ENCODE results near the gene VWA3B.

The VWA3B gene

DNA sequence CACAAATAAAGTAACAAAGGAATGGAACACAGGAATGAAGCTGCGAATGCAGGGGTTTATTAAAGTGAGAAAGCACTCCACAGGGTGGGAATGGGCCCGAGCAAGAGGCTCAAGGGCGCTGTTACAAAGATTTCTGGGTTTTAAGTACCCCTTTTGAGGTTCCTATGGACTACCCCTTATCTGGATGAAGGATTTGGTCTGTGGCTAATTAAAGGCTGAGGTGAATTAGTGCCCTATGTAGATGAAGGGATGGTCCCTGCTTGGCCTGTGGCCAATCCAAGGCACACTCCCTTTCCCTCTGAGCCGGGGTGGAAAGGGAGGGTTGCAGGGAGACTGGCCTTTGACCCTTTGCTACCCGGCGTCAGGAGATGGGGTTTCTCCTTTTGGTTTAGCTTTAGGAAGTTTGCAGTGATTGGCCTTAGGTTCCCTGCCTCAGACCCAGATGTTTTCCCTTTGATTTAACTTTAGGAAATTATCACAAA lies 211.8 kb downstream of the VWA3B start:
- no peak overlapping the region for H3K27ac ChIP-seq (ENCODE audit: low read depth, low read length)

DNA sequence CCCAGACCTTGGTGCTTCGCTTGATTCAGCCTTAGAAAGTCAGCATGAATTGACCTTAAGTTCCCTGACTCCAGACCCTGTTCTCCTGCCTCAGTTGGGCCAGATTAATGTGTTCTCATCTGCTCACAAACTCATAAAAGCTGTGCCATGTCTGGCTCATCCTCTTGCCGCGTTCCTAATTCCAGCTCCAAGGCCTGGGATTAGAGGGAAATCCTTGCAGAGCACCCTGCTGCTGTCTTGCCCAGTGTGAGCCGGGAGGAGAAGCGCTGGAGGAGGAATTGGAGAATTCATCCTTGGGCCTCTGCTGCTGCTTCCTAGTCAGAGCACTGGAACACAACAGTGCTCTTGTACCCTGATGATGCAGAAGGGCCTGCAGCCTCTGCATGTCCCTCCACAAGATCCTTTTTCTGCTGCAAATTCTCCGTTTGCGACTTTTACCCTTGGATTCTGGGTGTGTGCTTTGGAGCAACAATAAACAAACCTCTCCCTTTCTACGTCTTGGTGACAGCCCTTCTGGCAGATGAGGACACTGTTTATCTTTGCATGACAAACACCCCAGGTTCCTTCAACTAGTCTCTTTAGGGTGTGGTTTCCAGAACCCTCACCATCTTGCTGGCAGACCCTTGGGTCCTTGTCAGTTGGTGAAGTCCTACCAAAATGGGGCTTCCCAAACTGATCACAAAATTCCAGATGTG lies 212.4 kb downstream of the VWA3B start:
- Histone ChIP-seq H3K4me3 (ENCODE audit: insufficient read depth, low read length, poor library complexity, severe bottlenecking) (no peak overlapping the region), H3K9me2 (replicated peaks; ENCODE audit: insufficient read depth, low read length) (no peaks in the 10 kb centered on the region), H3K79me2 (ENCODE audit: insufficient read depth, low read length) (no peaks in the 10 kb centered on the region), H3K27me3 (ENCODE audit: low read length) (no peaks in the 10 kb centered on the region), H3K9ac (ENCODE audit: low read length) (no peak overlapping the region), H4K20me1 (ENCODE audit: low read depth, low read length) (no peaks in the 10 kb centered on the region), H3F3A (ENCODE audit: insufficient read depth) (no peaks in the 10 kb centered on the region), H2AFZ (ENCODE audit: low read depth, low read length, severe bottlenecking) (no peak overlapping the region), H3K27ac (ENCODE audit: low read depth, low read length) (no peak overlapping the region), H3K4me2 (ENCODE audit: low read depth, low read length, poor library complexity, severe bottlenecking) (no peak overlapping the region), H3K9me3 (ENCODE audit: insufficient read depth, low read length) (no peaks in the 10 kb centered on the region), H3K36me3 (ENCODE audit: low read length) (no peaks in the 10 kb centered on the region)
- no peak for TF ChIP-seq EZH2phosphoT487 (conservative IDR thresholded peaks at IDR 0.05; ENCODE audit: low read length)
- TF ChIP-seq, protein P1, sequence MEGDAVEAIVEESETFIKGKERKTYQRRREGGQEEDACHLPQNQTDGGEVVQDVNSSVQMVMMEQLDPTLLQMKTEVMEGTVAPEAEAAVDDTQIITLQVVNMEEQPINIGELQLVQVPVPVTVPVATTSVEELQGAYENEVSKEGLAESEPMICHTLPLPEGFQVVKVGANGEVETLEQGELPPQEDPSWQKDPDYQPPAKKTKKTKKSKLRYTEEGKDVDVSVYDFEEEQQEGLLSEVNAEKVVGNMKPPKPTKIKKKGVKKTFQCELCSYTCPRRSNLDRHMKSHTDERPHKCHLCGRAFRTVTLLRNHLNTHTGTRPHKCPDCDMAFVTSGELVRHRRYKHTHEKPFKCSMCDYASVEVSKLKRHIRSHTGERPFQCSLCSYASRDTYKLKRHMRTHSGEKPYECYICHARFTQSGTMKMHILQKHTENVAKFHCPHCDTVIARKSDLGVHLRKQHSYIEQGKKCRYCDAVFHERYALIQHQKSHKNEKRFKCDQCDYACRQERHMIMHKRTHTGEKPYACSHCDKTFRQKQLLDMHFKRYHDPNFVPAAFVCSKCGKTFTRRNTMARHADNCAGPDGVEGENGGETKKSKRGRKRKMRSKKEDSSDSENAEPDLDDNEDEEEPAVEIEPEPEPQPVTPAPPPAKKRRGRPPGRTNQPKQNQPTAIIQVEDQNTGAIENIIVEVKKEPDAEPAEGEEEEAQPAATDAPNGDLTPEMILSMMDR (IDR thresholded peaks at IDR 0.05; ENCODE audit: insufficient read depth, low read length, poor library complexity, severe bottlenecking), result no peak

More for the DNA sequence above, 211.8 kb downstream of the VWA3B start:
- no peaks in the 10 kb centered on the region for H3K9me3 ChIP-seq (ENCODE audit: insufficient read depth, low read length)
- no peaks in the 10 kb centered on the region for H3K36me3 ChIP-seq (ENCODE audit: low read length)
- H3K9ac ChIP-seq (ENCODE audit: low read length), result no peak overlapping the region
- no peaks in the 10 kb centered on the region for H3K27me3 ChIP-seq (ENCODE audit: low read length)
- H3K4me3 ChIP-seq (ENCODE audit: insufficient read depth, low read length, poor library complexity, severe bottlenecking), result no peak overlapping the region
- H4K20me1 ChIP-seq (ENCODE audit: low read depth, low read length), result no peaks in the 10 kb centered on the region
- H3K4me2 ChIP-seq (ENCODE audit: low read depth, low read length, poor library complexity, severe bottlenecking), result no peak overlapping the region
- no peaks in the 10 kb centered on the region for H3F3A ChIP-seq (ENCODE audit: insufficient read depth)
- no peaks in the 10 kb centered on the region for H3K79me2 ChIP-seq (ENCODE audit: insufficient read depth, low read length)
- no peaks in the 10 kb centered on the region for H3K9me2 ChIP-seq (replicated peaks; ENCODE audit: insufficient read depth, low read length)
- TF ChIP-seq, protein P1 (IDR thresholded peaks at IDR 0.05; ENCODE audit: insufficient read depth, low read length, poor library complexity, severe bottlenecking), result no peak
- TF ChIP-seq EZH2phosphoT487 (conservative IDR thresholded peaks at IDR 0.05; ENCODE audit: low read length), result no peak
- H2AFZ ChIP-seq (ENCODE audit: low read depth, low read length, severe bottlenecking), result no peak overlapping the region

DNA sequence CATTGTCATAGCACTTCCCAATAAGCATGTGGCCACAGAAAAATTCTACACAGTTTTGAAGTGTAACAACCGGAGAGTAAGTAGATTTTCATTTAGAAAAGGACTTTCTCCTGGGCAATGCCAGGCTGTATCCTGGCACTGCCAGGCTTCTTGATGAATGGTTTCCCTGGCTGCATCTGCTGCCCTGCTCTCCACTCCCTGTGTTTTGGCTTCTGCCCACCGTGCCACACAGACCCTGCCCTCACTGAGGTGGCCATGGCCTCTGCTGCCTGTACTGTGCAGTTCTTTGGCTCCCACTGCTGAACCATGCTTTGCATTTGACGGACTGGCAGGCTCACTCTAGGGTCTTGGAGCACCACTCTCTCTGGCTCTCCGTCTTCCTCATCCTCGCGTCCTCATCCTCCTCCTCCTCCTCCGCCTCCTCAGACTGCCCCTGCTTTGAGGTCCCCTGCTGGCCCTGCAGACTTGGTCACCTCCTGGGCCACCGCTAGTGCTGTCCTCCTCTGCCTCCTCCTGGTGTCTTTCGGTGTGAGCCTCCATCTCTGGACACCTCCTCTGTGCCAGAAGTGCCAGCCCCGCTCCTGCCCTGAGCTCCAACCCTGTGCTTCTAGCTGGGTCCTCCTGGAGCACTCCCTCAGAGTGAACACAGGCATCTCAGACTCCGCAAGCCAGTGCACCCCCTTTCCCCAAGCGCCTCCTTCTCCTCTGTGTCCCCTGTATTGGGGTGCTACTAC lies 213.3 kb downstream of the VWA3B start:
- Histone ChIP-seq H3F3A (ENCODE audit: insufficient read depth) (no peaks in the 10 kb centered on the region), H3K9me3 (ENCODE audit: insufficient read depth, low read length) (no peaks in the 10 kb centered on the region), H3K4me3 (ENCODE audit: insufficient read depth, low read length, poor library complexity, severe bottlenecking) (no peak overlapping the region), H3K79me2 (ENCODE audit: insufficient read depth, low read length) (no peaks in the 10 kb centered on the region), H3K36me3 (ENCODE audit: low read length) (no peaks in the 10 kb centered on the region), H3K9ac (ENCODE audit: low read length) (no peak overlapping the region), H4K20me1 (ENCODE audit: low read depth, low read length) (no peaks in the 10 kb centered on the region), H3K27ac (ENCODE audit: low read depth, low read length) (no peak overlapping the region), H3K27me3 (ENCODE audit: low read length) (no peaks in the 10 kb centered on the region), H3K9me2 (replicated peaks; ENCODE audit: insufficient read depth, low read length) (no peaks in the 10 kb centered on the region), H2AFZ (ENCODE audit: low read depth, low read length, severe bottlenecking) (no peak overlapping the region), H3K4me2 (ENCODE audit: low read depth, low read length, poor library complexity, severe bottlenecking) (no peak overlapping the region)
- TF ChIP-seq EZH2phosphoT487 (conservative IDR thresholded peaks at IDR 0.05; ENCODE audit: low read length), result no peak
- TF ChIP-seq, protein P1 (IDR thresholded peaks at IDR 0.05; ENCODE audit: insufficient read depth, low read length, poor library complexity, severe bottlenecking), result no peak
